Daoy (cell line): ENCODE measurements around the gene SNRNP70. TPM values are rescaled to one million over a fixed set of nuclear protein-coding genes. Genes with fewer than 3 reads are reported as not detected.
A peak's percentile ranks its signal among the peaks of the same experiment; 100 is the strongest.

ENCODE experiments used
- DNase-seq: peaks from one replicate; pipeline ENCODE4 v3.0.0-alpha.2; 2015; ENCODE audit warnings: low read depth
- total RNA-seq: library from RNA; depleted of rRNA; stranded (reverse); fragments of >200 nt; shearing (Covaris generic); gene quantifications from 2 replicates; pipeline ENCODE4 v1.2.3, GENCODE V29; 2014

Gene SNRNP70
- total RNA-seq, 1 experiment from 2014 or later = 179 TPM

DNA sequence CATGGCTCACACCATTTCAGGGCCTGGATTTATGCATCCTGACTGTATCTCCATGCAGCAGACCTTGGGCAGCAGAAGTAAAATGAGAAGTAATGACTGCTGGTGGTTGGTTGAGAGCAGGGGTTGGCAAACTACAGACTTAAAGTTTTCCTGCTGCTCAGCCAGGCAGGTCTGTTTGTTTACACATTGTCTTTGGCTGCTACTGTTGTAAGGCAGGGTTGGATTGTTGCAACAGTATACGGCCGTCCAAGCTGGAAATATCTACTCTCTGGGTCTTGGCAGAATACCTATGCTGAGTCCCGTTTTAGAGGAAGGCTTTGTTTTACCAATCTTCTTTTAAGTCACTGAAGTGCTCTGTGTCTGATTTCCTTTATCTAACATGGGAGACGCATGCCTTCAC lies 13.5 kb downstream of the SNRNP70 start:
- no peak for DNase-seq

DNA sequence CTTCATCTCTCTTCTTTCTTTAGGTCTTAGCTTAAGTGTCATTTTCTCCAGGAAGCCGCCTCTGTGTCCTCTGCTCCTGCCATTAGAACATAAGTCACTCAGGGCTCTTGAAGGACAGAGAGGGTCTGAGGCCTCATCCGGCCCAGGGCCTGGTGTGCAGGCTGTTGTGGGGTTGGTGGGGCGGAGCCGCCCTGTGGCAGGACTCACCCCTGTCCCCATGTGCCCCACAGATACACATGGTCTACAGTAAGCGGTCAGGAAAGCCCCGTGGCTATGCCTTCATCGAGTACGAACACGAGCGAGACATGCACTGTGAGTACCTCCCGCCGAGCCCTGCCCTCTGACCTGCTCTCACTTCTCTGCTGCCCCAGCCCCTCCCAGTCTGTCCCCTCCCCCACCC lies 15.9 kb downstream of the SNRNP70 start:
- DNase-seq = no peak

DNA sequence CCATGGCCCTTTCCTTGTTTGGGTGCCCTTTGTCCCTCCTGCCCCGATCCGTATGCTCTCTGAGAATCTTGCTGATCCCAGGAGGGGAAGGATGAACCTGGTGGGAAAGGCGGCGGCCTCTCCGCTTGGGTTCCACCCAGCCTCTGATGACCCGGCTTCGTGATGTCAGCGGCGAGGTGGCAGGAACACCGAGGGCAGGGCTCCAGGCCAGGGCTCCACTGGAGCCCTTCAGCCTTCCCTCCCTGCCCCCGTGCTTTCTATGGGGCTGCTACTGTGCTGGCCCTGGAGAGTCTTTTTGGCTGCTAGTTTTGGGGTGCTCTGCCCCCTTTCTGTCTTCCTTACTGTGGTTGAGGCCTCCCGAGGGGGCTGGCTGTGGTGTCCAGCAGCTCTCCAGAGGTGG lies 17.1 kb downstream of the SNRNP70 start:
- no peak for DNase-seq

DNA sequence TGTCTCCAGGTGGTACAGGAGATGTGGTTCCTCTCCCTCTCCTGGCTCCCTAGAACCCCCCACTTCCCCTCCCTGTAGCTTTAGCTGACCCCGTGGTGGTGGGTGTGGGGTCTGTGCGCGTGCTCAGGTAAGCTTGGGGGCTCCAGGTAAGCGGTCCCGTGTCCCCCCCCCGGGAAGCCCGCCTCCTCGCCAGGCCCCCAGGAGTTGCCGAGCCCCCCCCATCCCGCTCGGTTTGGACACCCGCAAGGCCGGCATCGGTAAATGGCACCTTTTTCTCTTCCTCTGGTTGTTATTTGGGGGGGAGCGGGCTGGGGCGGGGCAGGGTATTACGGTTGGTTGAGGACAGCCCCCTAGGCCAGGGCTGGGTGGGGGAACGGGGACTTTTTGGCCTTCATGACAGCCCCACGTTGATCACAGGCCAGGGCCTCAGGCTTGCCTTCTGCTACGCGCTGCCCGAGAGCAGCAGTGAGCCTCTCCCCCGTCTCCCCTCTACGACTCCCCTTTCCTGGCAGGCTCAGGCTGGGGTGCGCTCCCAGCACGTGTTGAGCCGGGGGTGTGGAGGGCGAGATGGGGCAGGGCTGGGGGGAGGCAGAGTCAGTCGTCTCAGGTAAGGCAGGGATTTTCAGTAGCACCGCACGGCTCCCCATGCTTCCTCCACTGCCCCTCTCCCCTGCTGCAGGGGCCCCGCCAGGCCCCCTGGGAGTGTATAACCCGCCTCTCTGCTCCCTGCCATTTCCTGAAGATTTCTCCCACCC lies 18.3 kb downstream of the SNRNP70 start:
- DNase-seq = no peak

DNA sequence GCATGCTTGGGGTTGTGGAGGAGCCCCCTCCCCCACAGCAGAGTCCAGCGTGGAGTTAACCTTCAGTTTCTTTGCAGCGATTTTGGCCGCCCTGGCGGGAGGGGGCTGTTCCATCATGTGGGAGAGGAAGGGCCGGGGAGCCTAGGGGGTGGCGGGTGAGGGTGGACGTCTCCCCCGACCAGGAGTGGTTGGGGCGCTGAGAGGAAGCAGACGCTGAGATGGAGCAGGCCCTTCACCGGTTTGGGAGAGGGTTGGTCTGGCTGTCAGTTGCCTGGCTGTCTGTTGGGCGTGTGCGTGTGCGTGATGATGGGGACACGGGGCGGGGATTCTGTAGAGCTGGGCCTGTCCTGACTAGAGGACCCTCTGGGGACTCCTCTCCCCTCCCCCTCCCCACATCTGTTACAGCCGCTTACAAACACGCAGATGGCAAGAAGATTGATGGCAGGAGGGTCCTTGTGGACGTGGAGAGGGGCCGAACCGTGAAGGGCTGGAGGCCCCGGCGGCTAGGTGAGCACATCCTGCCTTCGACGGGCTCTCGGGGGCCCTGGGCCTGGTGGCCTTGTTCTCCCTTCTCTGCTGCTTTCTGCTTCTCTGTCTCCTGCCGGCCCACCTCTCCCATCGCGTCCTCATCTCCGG lies 19.1 kb downstream of the SNRNP70 start:
- no peak for DNase-seq

DNA sequence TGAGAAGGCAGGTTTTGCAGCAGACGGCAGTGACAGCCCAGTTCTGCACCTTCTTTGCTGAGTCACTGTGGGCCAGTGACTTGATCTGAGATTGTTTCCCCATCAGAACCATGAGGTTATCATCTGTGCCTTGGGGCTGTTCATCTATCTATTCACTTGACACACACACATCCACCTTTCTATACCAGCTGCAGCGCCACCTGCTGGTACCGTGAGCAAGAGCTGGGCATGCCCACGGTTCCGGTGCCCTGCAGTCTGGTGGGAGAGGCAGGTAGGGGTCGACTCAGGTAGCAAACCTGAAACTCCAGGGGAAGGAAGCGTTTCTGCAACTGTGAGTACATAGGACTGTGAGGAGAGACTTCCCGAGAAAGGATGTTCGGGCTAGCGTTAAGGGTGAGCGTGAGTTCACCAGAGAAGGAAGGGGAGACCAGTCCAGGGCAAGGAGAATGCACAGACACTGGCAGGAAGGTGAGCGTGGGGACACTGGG lies 21.4 kb downstream of the SNRNP70 start:
- DNase-seq = peak; percentile 58

DNA sequence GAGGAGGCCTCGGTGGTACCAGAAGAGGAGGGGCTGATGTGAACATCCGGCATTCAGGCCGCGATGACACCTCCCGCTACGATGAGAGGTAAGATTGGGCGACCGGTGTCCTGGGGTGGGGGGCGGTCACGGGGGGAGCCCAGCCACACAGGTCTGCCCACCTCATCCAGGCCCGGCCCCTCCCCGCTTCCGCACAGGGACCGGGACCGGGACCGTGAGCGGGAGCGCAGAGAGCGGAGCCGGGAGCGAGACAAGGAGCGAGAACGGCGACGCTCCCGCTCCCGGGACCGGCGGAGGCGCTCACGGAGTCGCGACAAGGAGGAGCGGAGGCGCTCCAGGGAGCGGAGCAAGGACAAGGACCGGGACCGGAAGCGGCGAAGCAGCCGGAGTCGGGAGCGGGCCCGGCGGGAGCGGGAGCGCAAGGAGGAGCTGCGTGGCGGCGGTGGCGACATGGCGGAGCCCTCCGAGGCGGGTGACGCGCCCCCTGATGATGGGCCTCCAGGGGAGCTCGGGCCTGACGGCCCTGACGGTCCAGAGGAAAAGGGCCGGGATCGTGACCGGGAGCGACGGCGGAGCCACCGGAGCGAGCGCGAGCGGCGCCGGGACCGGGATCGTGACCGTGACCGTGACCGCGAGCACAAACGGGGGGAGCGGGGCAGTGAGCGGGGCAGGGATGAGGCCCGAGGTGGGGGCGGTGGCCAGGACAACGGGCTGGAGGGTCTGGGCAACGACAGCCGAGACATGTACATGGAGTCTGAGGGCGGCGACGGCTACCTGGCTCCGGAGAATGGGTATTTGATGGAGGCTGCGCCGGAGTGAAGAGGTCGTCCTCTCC lies 22.6 kb downstream of the SNRNP70 start:
- DNase-seq = no peak

DNA sequence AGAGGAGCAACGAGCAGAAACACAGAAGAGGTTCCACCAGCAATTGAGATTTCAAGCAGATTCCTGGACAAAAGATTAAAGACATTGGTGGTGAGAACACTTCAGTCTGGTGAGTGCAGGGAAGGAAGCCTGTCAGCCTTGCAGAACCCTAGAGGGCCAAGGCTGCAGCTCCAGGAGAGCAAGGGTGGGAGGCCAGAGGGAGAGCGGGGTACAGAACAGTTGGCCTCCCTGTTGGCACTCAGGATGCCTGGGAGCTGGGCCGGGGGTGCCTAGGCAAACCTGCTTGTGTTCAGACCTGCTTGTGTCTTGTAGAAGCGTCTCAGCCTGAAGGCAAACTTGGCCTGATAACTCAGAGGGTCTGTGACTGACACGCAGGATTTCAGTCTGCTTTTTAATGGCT lies 23.8 kb downstream of the SNRNP70 start:
- DNase-seq = no peak

DNA sequence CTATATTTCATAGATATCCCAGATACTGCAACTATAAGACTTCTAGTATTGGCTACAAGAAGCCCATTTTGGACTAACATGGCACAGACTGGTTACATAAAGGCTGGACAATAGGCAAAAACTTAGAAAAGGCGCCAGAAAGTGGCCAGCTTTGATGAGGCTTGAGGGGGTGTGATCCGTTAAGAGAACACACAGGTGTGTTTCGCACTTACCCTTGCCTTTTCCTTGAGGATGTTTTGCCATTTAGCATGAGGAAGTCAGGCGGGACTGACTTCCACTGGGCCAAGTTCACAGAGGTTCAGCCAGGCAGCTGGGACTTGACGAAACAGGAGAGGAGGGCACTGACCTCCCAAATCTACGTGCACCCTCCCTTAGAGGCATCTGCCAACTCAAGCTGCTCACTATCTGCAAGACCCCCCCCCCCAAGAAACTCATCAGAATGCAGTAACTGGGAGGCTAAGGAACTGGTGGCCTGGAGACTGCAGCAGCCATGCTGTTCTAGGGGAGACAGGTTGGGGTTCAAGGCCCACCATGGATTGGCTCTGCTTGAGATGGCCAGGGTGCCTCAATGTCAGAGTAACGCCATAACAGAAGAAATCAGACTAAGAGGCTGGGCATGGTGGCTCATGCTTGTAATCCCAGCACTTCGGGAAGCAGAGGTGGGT lies 24.4 kb downstream of the SNRNP70 start:
- DNase-seq = no peak

DNA sequence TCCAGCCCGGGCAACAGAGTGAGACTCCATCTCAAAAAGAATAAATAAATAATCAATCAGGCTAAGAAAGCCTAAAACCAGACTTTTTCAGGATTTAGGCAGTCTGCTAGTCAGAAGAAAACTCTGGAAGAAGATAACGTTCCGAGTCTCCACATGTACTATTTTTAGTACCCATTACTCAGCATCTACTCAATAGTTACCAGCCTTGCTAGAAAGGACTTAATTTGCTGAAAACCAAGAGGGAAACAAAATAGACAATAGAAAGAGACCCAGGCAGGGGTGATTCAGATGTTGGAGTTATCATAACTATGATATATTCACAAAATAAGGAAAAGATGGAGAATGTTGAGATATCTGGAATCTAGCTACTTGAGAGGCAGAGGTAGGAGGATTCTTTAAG lies 25.3 kb downstream of the SNRNP70 start:
- no peak for DNase-seq

DNA sequence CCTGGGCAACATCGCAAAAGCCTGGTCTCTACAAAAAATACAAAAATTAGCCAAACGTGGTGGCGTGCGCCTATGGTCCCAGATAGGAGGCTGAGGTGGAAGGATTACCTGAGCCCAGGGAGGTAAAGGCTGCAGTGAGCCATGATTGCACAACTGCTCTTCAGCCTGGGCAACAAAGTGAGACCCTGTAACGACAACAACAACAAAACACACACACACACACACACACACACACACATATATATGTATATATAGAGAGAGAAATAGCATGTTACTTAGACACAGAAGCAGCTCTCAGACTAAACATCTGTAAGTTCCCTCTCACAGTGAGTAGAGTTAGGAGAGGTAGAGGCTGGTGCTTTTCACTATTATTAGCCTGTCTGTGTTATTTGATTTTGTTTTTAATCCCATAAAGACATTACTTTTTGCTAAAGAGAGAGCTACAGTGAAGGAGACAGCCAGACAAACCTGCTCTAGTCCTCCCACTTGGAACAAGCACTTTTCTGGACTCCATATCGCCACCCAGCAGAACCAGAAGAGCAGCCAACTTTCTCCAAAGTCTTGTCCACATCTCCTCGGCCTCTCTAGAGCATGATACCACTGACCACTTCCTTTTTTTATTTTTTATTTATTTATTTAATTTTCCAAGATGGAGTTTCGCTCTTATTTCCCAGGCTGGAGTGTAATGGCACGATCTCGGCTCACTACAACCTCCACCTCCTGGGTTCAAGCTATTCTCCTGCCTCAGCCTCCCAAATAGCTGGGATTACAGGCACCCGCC lies 26.2 kb downstream of the SNRNP70 start:
- DNase-seq = no peak

DNA sequence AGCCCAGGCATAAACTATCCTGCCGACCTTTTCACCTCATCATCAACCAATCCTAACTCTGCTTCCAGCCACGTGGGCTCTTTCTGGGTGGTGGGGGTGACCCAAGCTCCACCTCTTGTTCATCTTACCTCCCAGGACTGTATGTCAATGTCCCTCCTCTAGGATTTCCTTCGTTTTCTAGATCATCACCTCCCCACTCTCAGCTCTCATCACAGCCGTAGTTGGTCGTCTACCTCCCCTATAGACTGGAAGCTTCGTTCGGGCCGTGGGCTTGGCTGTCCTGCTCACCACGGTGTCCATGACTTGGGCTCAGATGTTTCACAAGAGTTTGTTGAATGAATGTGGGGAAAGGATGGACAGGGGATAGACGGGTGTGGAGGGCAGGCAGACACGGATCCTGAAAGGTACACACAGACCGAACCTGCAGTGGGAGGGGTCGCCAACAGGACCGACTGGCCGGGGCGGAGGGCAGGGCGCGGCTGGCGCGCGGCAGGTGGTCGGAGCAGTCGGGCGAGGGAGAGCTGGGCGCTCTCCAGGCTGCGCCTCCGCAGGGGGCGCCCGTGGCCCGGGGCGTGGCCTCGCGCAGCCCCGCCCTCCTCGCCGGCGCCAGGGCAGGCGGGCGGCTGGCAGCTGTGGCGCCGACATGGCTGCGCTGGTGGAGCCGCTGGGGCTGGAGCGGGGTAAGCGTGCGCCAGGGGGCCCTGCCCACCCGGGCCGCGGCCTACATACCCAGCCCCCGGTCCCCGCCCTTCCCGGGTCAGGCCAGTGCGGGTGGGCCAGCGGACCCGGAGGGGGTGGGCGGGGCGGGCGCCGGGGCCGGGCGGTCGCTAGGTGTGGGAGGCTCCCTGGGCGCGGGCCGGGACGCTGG lies 28.7 kb downstream of the SNRNP70 start, which contains the start of gene LIN7B:
Gene LIN7B, plus strand, starts transcription at position 609 of the 868 bp plus-strand sequence. Its CDS starts 35 bp downstream, at position 644.
- peak; percentile 87 for DNase-seq

DNA sequence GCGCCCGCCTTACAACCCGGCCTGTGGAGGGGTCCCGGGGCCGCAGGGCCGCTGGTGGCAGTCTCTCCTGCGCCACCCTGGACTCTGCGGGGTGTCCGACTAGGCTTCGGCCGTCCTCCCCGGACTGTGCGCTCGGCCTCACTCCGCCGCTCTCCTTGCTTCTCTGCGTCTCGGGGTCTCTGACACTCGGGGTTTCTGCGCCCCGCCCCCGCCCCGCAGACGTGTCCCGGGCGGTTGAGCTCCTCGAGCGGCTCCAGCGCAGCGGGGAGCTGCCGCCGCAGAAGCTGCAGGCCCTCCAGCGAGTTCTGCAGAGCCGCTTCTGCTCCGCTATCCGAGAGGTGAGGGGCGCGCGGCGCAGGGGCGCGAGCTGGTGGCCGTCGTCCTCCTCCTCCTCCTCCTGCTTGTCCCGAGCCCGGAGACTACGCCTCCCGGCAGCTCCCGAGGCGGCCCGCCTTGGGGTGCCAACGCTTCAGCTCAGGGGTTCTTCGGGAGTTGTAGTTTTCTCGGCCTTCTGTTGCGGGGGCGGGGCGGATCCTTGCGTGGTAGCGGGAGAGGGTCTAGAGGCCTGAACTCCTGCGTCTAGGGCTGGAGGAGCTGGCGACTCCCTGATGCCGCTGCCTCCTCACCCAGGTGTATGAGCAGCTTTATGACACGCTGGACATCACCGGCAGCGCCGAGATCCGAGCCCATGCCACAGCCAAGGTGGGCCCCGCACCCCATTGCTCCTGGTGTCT lies 29.5 kb downstream of the SNRNP70 start:
- peak; percentile 53 for DNase-seq

DNA sequence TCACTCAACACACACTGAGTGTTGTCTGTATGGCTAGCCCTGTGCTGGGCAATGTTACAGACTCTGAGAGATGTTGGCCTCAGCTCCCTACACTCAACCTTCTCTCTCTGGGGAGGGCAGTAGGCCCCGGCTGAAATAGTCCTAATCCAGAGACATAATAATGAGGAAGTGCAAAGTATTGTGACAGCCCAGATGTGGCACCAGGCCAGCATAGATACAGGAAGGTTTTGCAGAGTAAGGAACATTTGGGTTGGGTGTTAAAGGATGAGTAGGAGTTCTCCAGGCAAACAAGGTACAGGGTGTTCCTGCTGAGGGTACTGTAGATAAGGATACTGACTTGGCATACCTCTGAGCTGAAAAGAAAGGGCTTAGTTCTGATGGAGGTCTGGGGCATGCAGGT lies 31.3 kb downstream of the SNRNP70 start:
- DNase-seq = no peak

DNA sequence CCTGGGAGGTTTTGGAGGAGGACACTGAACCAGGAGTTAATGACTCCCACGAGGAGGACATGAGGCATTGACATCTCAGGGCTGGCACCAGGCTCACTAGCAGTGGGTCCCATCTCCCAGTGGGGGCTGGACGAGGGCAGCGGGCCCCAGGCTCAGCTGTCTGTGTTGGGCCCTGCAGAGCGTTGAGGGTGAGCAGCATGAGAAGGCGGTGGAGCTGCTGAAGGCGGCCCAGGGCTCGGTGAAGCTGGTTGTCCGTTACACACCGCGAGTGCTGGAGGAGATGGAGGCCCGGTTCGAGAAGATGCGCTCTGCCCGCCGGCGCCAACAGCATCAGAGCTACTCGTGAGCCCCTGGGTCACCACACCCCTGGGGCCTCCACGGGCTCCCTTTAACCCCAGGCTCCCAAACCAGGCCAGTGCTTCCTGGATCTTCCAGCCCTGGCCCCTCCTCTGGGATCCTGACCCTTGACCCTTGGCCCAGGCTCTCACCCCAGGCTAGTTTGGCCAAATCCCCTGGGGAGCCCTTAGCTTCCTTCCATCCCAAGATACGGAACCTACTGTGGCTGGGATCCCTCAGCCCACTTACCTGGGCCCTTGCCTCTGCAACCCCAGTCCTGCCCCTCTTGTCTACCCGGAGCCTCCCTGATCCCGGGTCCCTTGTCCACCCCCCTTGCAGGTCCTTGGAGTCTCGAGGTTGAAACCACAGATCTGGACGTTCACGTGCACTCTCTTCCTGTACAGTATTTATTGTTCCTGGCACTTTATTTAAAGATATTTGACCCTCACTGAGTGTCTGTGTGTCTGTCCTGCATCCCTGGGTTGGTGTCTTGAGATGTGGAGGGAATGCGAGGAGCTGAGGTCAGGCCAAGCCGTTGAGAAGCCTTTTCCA lies 32.7 kb downstream of the SNRNP70 start:
- DNase-seq = no peak

DNA sequence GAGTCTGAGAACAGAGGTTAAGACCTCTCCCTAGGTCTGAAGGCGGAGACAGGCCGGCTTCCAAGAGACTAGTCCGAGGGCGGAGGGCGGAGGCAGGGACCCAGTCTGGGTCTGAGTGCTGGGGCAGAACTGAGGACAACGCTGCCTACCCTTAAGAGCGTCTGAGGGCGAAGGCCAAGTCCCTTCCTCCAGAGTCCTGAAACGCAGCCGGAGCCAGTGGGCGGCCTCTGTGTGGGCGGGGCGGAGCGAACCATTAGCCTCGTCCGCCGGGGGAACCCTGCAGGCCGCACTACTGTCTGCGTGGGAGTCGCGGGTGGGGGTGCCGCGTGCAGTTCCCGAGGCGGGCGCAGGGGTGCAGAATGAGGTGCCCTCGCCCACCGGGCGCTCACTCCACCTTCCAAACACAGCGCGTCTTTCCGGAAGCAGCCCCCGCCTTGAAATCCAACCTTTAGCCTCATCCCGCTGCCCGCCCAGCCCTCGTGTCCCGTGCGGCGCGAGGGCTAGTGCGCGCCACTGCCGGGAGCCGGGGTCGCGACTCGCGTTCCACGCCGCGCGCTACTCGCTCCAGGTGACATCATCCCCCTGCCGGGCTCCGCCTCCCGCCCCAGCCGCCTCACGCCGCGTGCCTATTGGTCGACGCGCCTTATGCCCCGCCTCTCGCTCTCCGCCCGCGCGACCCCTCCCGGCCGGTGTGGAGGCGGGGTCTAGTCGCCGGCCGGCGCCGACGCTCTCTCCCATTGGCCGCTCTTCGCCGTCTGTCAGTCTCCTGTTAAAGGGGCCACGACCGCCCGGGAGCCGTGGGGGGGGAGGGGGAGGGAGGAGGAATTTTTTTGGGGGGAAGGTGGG lies 33.5 kb downstream of the SNRNP70 start, which contains the start of gene C19orf73:
Gene C19orf73, minus strand, starts transcription at position 579 of the 846 bp plus-strand sequence. Its CDS starts 121 bp downstream, at position 458.
- peak; percentile 97 for DNase-seq
